Brain microvascular endothelial cell (primary cell): ENCODE data around the gene KCTD17.

Source experiments
- DNase-seq: peaks from one replicate; pipeline ENCODE4 v3.0.0-alpha.2; 2020
- H3K27ac ChIP-seq: fragments of 250-450 bp; sonication (Bioruptor Pico); 2 replicates; pipeline ENCODE4 v1.5.1; 2020; ENCODE audit warnings: mild to moderate bottlenecking, moderate library complexity
- H3K27me3 ChIP-seq: fragments of 250-450 bp; sonication (Bioruptor Pico); replicated peaks from 2 replicates; pipeline ENCODE4 v1.5.1; 2020; ENCODE audit warnings: mild to moderate bottlenecking
- H3K36me3 ChIP-seq: fragments of 250-450 bp; sonication (Bioruptor Pico); replicated peaks from 2 replicates; pipeline ENCODE4 v1.5.1; 2020; ENCODE audit warnings: mild to moderate bottlenecking
- H3K4me3 ChIP-seq: 2 replicates; pipeline ENCODE4 v1.5.1; 2011; ENCODE audit warnings: low read depth, mild to moderate bottlenecking, control low read depth, low read length, moderate library complexity
- in situ Hi-C: cut with HindIII; loops from 2 replicates; pipeline ENCODE4 v1.10.0; 2017; ENCODE audit warnings: low sequenced_read_pairs, low pct_ligation_motif_present
- TF ChIP-seq, protein P1 (sequence below): IDR thresholded peaks from 2 replicates; pipeline ENCODE4 v1.5.1; 2011; ENCODE audit warnings: low read depth, mild to moderate bottlenecking, moderate library complexity, low read length, control low read depth, inconsistent platforms; ENCODE audit errors: missing control alignments

The KCTD17 gene

DNA sequence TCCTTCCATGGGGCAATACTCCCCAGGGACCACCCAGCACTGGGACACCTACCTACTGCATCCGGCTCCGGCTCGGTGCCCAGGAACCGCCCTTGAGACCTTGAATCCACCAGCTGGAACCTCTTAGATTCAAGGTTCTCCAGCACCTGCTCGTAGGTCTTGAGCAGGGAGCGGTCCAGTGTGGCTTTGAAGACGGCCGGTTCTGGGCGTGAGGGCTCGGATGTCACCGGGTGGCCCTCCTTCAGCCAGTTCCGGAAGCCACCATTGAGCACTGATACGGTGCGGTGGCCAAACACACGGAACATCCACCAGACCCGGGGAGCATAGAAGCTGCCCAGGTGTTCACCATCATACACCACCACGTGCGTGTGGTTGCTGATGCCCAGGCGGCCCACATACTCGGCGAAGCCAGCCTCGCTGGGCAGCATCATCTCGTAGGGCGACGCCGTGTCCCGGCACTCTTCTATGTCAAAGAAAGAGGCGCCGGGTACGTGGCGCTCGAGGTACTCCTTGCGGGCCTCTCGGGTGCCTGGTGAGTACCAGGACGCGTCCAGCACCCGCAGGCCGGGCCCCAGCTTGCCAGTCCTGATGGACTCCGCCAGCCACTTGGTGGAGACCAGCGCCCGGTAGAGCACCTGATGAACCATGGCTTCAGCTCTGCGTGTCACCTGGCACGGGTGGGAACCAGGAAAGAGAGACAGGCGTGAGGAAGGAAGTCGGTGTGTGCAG, 33.3 kb upstream of the KCTD17 start:
- H3K4me3 ChIP-seq, result peak overlapping the region; percentile 76

DNA sequence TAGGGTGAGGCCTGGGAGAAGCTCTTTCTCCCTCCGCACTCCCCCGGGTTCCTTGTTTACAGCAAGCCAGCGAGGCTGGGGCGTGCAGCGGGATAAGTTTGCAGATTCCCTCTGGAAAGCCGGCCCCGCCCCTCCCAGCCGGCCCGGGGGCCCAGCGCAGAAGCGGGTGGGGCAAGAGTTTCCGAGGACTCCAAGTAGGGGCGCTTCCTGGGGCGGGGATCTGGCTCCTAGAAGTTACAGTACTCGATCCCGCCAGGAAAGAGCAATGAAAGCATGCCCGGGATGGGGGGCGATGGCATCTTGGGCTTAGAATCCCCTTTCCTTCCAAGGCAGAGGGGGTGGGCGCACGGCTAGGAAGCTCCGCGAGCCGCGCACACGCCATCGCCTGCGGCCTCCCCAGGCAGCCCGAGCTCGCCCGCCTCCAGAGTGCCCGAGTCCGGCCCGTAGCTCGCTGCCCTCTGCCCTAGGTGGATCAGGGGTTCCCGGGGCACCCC, 32.7 kb upstream of the KCTD17 start:
- Histone ChIP-seq H3K27me3 (no peaks in the 10 kb centered on the region), H3K4me3 (peak overlapping the region; percentile 76), H3K36me3 (peaks cover 6% of the 10 kb centered on the region), H3K27ac (peak overlapping the region; percentile 78)
- TF ChIP-seq, protein P1, sequence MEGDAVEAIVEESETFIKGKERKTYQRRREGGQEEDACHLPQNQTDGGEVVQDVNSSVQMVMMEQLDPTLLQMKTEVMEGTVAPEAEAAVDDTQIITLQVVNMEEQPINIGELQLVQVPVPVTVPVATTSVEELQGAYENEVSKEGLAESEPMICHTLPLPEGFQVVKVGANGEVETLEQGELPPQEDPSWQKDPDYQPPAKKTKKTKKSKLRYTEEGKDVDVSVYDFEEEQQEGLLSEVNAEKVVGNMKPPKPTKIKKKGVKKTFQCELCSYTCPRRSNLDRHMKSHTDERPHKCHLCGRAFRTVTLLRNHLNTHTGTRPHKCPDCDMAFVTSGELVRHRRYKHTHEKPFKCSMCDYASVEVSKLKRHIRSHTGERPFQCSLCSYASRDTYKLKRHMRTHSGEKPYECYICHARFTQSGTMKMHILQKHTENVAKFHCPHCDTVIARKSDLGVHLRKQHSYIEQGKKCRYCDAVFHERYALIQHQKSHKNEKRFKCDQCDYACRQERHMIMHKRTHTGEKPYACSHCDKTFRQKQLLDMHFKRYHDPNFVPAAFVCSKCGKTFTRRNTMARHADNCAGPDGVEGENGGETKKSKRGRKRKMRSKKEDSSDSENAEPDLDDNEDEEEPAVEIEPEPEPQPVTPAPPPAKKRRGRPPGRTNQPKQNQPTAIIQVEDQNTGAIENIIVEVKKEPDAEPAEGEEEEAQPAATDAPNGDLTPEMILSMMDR, result no peak
- peak; percentile 19 for DNase-seq
- in situ Hi-C loops, result no loop called here

More for the DNA sequence above, 33.3 kb upstream of the KCTD17 start:
- Histone ChIP-seq H3K27me3 (no peaks in the 10 kb centered on the region), H3K27ac (no peak overlapping the region), H3K36me3 (peaks cover 6% of the 10 kb centered on the region)
- in situ Hi-C loops, result no loop called here
- no peak for DNase-seq
- TF ChIP-seq, protein P1, result no peak

DNA sequence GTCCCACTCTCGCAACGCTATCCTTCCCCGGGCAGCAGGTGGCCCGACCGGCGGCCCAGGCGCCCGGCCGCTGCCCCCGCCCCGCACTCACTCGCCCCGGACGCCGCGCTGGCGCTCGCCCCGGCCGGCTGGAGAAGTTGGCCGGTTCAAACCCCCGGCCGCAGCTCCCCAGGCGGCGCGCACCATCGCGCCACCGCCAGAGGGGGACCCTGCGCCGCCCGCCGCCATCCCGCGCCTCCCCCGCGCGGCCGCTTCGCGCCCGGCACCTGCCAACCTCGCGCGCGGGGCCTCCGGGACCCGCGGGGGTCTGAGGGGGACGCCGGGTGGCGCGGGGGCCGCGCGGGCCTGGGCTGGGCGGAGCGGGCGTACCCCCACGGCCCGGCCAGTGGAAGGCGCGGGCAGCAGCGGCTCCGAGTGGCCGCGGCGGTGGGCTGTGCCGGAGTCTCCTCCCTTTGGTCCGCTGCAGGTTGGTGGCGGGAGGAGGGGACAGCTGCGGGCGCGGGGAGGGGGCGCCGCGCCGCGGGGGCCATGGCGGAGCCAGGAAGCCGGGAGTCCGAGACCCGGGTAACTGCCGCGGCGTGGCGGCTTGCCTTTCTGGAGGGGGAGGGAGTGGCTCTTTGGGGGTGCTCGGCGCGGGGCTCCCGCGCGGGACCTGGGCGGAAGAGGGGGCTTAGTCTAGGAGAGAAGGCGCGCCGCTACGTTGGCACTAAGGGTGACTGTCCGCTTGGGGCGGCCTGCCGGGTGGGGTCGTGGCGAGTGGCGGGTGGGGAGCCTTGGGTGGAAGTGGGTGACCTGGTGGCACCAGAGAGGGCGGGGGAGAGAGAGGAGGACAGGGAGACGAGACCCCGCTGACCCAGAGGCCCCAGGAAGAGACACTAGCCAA, 32.0 kb upstream of the KCTD17 start, which contains the start of the genes MPST and TST:
TSS of gene MPST (plus strand) at position 434 of the 883 bp plus-strand sequence. CDS start at position 529, 95 bp downstream.
TSS of gene TST (minus strand) at position 139 of the 883 bp plus-strand sequence. CDS start 715 bp downstream, outside the sequence.
- Histone ChIP-seq H3K27ac (peak within 1 kb of the TSS; percentile 78), H3K36me3 (peaks cover 10% of the 10 kb centered on the region), H3K4me3 (peak within 1 kb of the TSS; percentile 86), H3K27me3 (no peaks in the 10 kb centered on the region)
- TF ChIP-seq, protein P1, result no peak
- in situ Hi-C loops, result no loop called here
- DNase-seq, result peak; percentile 29

DNA sequence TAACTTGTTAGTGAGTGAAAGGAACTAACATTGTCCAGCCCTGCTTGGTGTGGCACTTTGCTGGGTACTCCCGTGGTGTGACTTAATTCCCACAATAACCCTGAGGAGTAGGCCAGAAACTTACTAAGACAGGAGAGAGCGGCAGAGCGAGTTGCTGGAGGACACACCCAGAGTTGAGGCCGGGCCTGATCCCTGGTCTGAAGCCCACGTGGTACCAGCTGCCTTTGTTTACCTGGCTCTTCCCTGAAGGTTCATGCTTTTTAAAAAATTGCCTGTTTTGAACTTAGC, 31.4 kb upstream of the KCTD17 start:
- Histone ChIP-seq H3K27ac (peak overlapping the region; percentile 78), H3K4me3 (peak overlapping the region; percentile 86), H3K36me3 (peaks cover 16% of the 10 kb centered on the region), H3K27me3 (no peaks in the 10 kb centered on the region)
- in situ Hi-C loops, result no loop called here
- TF ChIP-seq, protein P1, result no peak
- DNase-seq, result peak; percentile 29

DNA sequence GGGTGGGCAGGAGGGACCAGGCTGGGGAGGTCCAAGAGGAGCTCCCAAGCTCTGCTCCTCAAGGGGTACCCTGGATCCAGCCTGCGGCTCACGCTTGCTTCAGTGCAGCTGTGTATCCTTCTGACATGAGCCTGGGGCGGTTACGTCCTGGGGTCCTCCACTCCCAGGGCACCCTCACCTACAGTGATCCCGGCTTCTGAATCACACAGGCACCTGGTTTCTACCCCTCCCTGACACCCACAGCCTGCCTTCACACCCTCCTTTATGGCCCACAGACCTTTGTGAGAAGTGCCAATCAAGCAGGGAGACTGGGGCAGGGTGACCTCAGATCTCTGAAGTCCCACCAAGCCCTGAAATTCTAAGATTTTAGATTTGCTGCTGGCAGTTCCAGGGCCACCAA, 30.5 kb upstream of the KCTD17 start:
- H3K4me3 ChIP-seq, result no peak overlapping the region
- in situ Hi-C loops, result no loop called here
- TF ChIP-seq, protein P1, result no peak
- no peak overlapping the region for H3K27ac ChIP-seq
- no peaks in the 10 kb centered on the region for H3K27me3 ChIP-seq
- DNase-seq, result no peak
- H3K36me3 ChIP-seq, result peaks cover 22% of the 10 kb centered on the region
